GM23248 (cell line): ENCODE results near the gene IPO11.

Experiments
- EZH2 ChIP-seq: fragments of 200-600 bp; sonication (generic); IDR thresholded peaks from 2 replicates; pipeline ENCODE4 v1.6.1; 2018; ENCODE audit warnings: antibody characterized with exemption, mild to moderate bottlenecking; ENCODE audit not compliant: insufficient read depth, poor library complexity, severe bottlenecking
- EZH2phosphoT487 ChIP-seq: fragments of 200-600 bp; sonication (generic); IDR thresholded peaks from 2 replicates; pipeline ENCODE4 v1.6.1; 2018; ENCODE audit warnings: antibody characterized with exemption, moderate library complexity, mild to moderate bottlenecking, low read depth; ENCODE audit not compliant: insufficient read depth

- TF ChIP-seq EZH2 (no peak), EZH2phosphoT487 (no peak)
Measured at GRCh38 chr5:62413711-62414110, 1.1 kb downstream of the IPO11 start.
